Liver (tissue), 3 donors: Measurements from ENCODE around the gene OR10G8.

ENCODE experiments used
- ATF3 ChIP-seq: IDR thresholded peaks from 2 replicates; pipeline ENCODE4 v1.6.1; 2016; ENCODE audit warnings: antibody characterized with exemption
- HNF4G ChIP-seq: IDR thresholded peaks from 2 replicates; pipeline ENCODE4 v1.6.1; 2016; ENCODE audit warnings: antibody characterized with exemption
- NR2F2 ChIP-seq: IDR thresholded peaks from 2 replicates; pipeline ENCODE4 v1.6.1; 2016; ENCODE audit warnings: antibody characterized with exemption
- YY1 ChIP-seq: IDR thresholded peaks from 2 replicates; pipeline ENCODE4 v1.6.1; 2016; ENCODE audit warnings: antibody characterized with exemption, mild to moderate bottlenecking
- TF ChIP-seq, protein P1 (sequence below): IDR thresholded peaks from 2 replicates; pipeline ENCODE4 v1.6.1; 2016; ENCODE audit warnings: antibody characterized with exemption, mild to moderate bottlenecking
- TF ChIP-seq, protein P2 (sequence below): fragments of 150-350 bp; IDR thresholded peaks from 2 replicates; pipeline ENCODE4 v1.5.1; 2017; ENCODE audit warnings: improper control_type of control experiment, low read depth, low read length; ENCODE audit not compliant: missing input control
- donor health status: healthy.
- donor health status: healthy.

- TF ChIP-seq, protein P1, sequence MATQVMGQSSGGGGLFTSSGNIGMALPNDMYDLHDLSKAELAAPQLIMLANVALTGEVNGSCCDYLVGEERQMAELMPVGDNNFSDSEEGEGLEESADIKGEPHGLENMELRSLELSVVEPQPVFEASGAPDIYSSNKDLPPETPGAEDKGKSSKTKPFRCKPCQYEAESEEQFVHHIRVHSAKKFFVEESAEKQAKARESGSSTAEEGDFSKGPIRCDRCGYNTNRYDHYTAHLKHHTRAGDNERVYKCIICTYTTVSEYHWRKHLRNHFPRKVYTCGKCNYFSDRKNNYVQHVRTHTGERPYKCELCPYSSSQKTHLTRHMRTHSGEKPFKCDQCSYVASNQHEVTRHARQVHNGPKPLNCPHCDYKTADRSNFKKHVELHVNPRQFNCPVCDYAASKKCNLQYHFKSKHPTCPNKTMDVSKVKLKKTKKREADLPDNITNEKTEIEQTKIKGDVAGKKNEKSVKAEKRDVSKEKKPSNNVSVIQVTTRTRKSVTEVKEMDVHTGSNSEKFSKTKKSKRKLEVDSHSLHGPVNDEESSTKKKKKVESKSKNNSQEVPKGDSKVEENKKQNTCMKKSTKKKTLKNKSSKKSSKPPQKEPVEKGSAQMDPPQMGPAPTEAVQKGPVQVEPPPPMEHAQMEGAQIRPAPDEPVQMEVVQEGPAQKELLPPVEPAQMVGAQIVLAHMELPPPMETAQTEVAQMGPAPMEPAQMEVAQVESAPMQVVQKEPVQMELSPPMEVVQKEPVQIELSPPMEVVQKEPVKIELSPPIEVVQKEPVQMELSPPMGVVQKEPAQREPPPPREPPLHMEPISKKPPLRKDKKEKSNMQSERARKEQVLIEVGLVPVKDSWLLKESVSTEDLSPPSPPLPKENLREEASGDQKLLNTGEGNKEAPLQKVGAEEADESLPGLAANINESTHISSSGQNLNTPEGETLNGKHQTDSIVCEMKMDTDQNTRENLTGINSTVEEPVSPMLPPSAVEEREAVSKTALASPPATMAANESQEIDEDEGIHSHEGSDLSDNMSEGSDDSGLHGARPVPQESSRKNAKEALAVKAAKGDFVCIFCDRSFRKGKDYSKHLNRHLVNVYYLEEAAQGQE = no peak
- TF ChIP-seq, protein P2, sequence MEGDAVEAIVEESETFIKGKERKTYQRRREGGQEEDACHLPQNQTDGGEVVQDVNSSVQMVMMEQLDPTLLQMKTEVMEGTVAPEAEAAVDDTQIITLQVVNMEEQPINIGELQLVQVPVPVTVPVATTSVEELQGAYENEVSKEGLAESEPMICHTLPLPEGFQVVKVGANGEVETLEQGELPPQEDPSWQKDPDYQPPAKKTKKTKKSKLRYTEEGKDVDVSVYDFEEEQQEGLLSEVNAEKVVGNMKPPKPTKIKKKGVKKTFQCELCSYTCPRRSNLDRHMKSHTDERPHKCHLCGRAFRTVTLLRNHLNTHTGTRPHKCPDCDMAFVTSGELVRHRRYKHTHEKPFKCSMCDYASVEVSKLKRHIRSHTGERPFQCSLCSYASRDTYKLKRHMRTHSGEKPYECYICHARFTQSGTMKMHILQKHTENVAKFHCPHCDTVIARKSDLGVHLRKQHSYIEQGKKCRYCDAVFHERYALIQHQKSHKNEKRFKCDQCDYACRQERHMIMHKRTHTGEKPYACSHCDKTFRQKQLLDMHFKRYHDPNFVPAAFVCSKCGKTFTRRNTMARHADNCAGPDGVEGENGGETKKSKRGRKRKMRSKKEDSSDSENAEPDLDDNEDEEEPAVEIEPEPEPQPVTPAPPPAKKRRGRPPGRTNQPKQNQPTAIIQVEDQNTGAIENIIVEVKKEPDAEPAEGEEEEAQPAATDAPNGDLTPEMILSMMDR = no peak
- TF ChIP-seq NR2F2 (no peak), ATF3 (no peak), HNF4G (no peak), YY1 (no peak)
Measured at GRCh38 chr11:124012697-124013096, 13.9 kb upstream of the OR10G8 start, which contains the start of gene OR10G4.
